GM18505 (cell line): ENCODE results near the gene GABRG2.

ENCODE experiments used
- ATAC-seq: cut with Tn5 transposase; IDR thresholded peaks from one replicate; pipeline ENCODE4 v1.9.1; 2021; ENCODE audit not compliant: unreplicated experiment
- POLR2A ChIP-seq: IDR thresholded peaks from 4 replicates; pipeline ENCODE4 v1.6.1; 2011; ENCODE audit warnings: borderline replicate concordance; ENCODE audit not compliant: insufficient read depth, insufficient read length; ENCODE audit errors: extremely low read depth

GABRG2 gene

DNA sequence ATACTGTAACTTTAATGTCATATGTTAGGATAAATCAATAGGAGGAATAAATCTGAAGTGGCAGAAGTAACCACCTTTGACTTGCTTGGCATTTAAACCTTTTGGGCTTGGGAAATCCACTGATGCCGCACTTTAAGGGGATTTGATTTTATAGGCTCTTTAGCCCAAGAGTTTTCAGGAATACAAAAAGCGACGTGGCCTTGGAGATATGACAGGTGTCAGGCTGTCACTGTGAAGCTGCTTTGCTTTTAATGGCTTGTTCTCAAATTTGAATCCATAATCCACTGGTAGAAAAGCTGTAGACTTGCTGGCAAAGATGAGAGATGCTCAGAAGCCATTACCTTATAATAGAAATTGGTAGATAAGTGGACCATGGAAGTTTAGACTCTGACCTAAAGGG, 71.6 kb downstream of the GABRG2 start:
- no peak for TF ChIP-seq POLR2A
- ATAC-seq, result no peak

DNA sequence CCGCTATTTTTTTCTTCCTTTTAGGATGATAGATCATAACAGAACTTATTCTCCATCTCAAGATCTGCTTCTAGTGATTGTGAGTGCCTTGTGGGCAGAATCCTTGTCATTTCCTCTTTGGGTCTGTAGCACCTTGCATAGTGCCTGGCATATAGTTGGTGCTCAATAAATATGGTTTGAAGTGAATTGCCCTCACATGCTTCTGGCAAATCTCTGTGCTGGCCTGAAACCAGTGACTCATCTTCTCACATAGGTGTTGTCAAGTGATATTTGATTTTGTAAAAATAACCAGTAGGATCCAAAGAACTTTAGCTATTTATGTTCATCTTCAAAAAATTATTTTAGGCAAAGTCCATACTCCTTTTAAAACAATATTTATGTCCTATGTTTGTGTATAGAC, 86.7 kb downstream of the GABRG2 start:
- ATAC-seq, result no peak
- no peak for TF ChIP-seq POLR2A

DNA sequence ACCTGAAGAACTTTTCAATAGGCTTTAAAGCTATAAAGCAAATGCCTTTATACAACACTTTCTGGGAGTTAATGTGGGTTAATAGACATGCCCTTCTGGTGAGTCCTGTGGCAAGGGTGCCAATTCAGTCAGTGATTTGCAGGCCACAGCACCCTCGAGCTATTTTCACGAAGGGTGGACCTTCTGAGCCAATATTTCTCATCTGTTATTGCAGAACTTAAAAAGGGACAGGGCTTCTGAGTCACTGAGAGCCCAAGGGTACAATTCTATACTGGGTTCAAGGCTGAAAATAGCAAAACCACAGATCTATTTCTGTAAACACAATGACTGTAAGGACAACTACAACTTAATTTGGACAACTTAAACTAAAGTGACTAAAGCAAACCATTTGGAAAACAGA, 92.8 kb downstream of the GABRG2 start:
- TF ChIP-seq POLR2A, result no peak
- ATAC-seq, result no peak

DNA sequence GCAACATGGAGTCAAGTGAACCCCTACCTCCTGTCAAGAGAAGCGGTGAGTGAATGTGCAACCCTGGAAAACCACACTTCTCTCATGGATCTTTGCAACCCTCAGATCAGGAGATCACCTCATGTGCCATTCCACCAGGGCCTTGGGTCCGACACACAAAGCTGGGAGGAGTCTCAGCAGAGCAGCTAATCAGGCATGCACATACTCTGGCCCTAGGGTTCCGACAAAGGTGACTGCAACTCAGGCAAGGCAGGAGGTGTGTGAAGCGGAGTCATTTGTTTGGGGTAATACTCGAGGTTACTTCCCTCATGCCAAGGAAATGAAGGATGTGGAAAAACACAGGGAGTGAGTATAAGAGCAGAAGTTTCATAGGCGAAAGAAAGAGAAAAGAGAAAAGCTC, 96.1 kb downstream of the GABRG2 start:
- TF ChIP-seq POLR2A, result no peak
- no peak for ATAC-seq

DNA sequence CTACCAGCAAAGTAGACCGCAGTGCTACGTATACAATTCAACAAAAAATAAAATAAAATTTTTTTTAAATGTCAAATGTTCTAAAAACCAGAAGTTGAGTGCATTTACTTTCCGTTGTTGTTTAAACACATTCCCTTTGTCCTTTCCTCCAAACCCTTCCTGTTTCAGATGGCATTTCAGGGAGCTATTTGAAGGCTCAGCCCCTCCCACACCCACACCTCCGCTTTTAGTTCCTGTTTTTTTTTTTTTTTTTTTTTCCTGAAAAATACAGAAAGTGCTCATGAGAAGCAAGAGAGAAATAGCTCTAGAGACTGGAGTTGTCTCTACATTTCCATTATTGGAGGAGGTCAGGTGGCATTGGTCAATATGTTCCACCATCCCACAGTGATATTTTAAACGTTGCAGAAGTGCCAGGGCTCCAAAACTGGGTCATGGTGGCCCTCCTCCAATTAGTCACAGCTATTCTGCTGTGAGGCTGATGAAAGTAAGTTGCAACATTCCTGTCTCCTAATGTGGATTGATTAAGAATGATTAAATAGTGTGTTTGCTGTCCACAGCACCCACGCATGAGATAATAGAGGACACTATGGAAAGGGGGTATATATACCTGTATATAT, 106.9 kb downstream of the GABRG2 start:
- TF ChIP-seq POLR2A, result no peak
- no peak for ATAC-seq

DNA sequence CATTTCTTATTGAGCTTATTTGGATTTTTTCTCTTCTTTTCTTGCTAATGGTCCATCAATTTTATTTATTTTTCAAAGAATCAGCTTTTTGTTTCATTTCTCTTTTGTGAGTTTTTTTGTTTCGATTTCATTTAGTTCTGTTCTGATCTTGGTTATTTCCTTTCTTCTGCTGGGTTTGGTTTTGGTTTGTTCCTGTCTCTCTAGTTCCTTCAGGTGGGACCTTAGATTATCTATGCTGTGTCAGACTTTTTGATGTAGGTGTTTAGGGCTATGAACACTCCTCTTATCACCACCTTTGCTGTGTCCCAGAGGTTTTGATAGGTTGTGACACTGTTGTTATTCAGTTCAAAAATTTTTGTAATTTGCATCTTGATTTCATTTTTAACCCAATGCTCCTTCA, 119.8 kb downstream of the GABRG2 start:
- no peak for ATAC-seq
- no peak for TF ChIP-seq POLR2A

DNA sequence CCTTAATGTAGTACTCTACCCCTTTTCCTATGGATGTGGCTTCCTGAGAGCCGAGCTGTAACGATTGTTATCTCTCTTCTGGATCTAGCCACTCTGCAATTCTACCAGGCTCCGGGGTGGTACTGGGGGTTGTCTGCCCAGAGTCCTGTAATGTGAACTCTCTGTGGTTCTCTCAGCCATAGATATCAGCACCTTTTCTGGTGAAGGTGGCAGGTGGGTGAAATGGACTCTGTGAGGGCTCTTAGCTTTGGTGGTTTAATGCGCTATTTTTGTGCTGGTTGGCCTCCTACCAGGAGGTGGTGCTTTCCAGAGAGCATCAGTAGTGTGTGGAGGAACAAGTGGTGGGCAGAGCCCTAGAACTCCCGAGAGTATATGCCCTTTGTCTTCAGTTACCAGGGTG, 122.1 kb downstream of the GABRG2 start:
- no peak for TF ChIP-seq POLR2A
- ATAC-seq, result no peak

DNA sequence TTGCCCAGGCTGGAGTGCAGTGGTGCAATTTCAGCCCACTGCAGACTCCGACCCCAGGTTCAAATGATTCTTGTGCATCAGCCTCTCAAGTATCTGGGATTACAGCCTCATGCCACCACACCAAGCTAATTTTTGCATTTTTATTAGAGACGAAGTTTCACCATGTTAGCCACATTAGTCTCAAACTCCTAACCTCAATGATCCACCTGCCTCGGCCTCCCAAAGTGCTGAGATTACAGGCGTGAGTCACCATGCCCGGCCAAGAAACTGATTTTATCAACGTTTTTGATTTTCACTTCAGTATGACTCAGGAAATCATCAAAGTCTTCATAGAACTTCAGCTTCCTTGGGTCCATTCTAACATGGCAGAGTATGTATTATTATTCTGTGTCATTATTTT, 125.4 kb downstream of the GABRG2 start:
- TF ChIP-seq POLR2A, result no peak
- ATAC-seq, result no peak

DNA sequence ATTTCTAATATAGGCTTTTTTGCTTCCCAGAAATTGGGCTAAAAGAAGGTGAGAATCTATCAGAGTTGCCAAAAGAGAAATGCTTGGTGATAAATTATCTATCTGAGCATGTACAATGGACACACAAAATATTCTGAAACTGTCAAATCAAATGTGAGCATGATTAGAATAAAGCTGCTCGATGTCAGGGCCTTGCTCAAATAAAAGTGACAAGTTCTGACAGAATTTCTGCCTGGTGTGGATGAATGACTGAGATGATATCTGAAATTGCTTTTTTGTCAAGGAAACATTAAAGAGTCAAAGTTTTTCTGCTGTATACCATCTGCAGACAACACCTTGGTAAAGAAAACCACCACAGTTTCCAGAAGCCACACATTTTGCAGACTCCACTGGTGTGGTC, 128.8 kb downstream of the GABRG2 start:
- TF ChIP-seq POLR2A, result no peak

DNA sequence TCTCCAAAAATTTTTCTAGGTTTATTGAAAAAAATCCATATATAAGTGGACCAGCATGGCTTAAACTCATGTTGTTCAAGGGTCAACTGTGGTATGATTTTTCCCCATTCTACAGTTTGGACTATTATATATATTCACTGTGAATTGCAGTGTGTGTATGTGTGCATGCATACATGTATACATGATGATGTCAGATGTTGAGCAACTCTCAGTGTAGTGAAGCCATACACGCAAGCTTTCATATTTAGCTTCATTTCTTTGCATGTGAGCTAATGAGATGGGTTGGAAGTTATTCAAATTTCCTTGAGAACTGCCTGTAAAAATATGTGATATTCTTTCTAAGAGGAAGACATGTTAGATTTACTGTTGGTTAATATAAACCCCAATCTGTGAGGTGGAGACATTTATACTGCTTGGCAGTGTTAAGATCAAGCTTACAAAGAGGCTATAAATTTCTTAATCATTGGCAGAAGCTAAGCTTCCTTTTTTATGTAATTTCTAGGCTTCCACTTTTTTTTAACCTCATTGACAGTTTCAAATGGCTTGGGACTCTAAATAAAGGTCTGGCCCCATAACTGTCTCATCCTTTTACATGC, 134.8 kb downstream of the GABRG2 start:
- no peak for ATAC-seq
- TF ChIP-seq POLR2A, result no peak

More for the DNA sequence above, 128.8 kb downstream of the GABRG2 start:
- no peak for ATAC-seq
